NCI-H69 (cell line): ENCODE measurements around the gene IGF2R.
A peak's percentile ranks its signal among the peaks of the same experiment; 100 is the strongest.
"Not testable (repeated sequence)": the region's sequence is repeated elsewhere in the genome, so short reads cannot be mapped to it uniquely, and the experiment has no call there.

Experiments used
- DNase-seq: peaks from one replicate; lab custom pipeline; 2025; lab: John Stamatoyannopoulos, UW

Gene IGF2R

GRCh38 chr6:160124605-160125004, 155.7 kb downstream of the IGF2R start:
- no peak for DNase-seq

GRCh38 chr6:160125105-160125504, 156.2 kb downstream of the IGF2R start:
- DNase-seq: not testable (repeated sequence)

GRCh38 chr6:160127270-160128124, 158.6 kb downstream of the IGF2R start:
- DNase-seq: no peak

- DNase-seq: no peak
Measured at GRCh38 chr6:160128125-160128683, 159.3 kb downstream of the IGF2R start.

GRCh38 chr6:160128879-160129516, 160.1 kb downstream of the IGF2R start:
- no peak for DNase-seq

GRCh38 chr6:160129881-160130615, 161.2 kb downstream of the IGF2R start:
- no peak for DNase-seq

- no peak for DNase-seq
Measured at GRCh38 chr6:160130729-160131484, 162.0 kb downstream of the IGF2R start.

GRCh38 chr6:160131636-160132296, 162.9 kb downstream of the IGF2R start:
- no peak for DNase-seq

- DNase-seq: no peak
Measured at GRCh38 chr6:160132297-160132637, 163.4 kb downstream of the IGF2R start.

- no peak for DNase-seq
Measured at GRCh38 chr6:160132776-160133338, 164.0 kb downstream of the IGF2R start.

- DNase-seq: no peak
Measured at GRCh38 chr6:160133441-160134336, 164.8 kb downstream of the IGF2R start.

GRCh38 chr6:160134337-160134751, 165.5 kb downstream of the IGF2R start:
- not testable (repeated sequence) for DNase-seq

GRCh38 chr6:160134779-160135547, 166.1 kb downstream of the IGF2R start:
- no peak for DNase-seq

- DNase-seq: peak; percentile 47
Measured at GRCh38 chr6:160135907-160136655, 167.2 kb downstream of the IGF2R start.

GRCh38 chr6:160137130-160137988, 168.5 kb downstream of the IGF2R start:
- DNase-seq: peak; percentile 63

- peak; percentile 65 for DNase-seq
Measured at GRCh38 chr6:160137989-160138835, 169.3 kb downstream of the IGF2R start.
